ENCODE measurements around the gene PSMA6. TPM values are rescaled to one million over a fixed set of nuclear protein-coding genes. Genes with fewer than 3 reads are reported as not detected.
"Not testable (repeated sequence)": the region's sequence is repeated elsewhere in the genome, so short reads cannot be mapped to it uniquely, and the experiment has no call there.

The PSMA6 gene
- total RNA-seq, 4 donors from 2014 or later = 62.7 to 175 (median 102) TPM

- intact Hi-C loops (cut with DNase I; ENCODE audit: low total_unique reads) = no loop called here
- 67 to 71% methylated on average over 4 of the region's 4 CpGs for WGBS, 2 donors
- no peak overlapping the region for H3K4me3 ChIP-seq (ENCODE audit: low read depth, poor library complexity, severe bottlenecking)
- no peak for TF ChIP-seq CTCF (IDR thresholded peaks at IDR 0.05)
- TF ChIP-seq POLR2A (IDR thresholded peaks at IDR 0.05) = no peak
- DNase-seq (ENCODE audit: low spot score in 2 of 2) = no peak
Observed at GRCh38 chr14:35247777-35248475, 44.3 kb upstream of the PSMA6 start.

GRCh38 chr14:35248476-35248788 is 43.8 kb upstream of the PSMA6 start:
- no peak for TF ChIP-seq CTCF (IDR thresholded peaks at IDR 0.05)
- TF ChIP-seq POLR2A (IDR thresholded peaks at IDR 0.05) = no peak
- intact Hi-C loops (cut with DNase I; ENCODE audit: low total_unique reads) = no loop called here
- DNase-seq (ENCODE audit: low spot score in 2 of 2) = no peak
- H3K4me3 ChIP-seq (ENCODE audit: low read depth, poor library complexity, severe bottlenecking) = no peak overlapping the region

- intact Hi-C loops (cut with DNase I; ENCODE audit: low total_unique reads) = no loop called here
- no peak for DNase-seq (ENCODE audit: low spot score in 2 of 2)
- WGBS, 2 donors = 81 to 89% methylated on average over 4 of the region's 4 CpGs
- no peak overlapping the region for H3K4me3 ChIP-seq (ENCODE audit: low read depth, poor library complexity, severe bottlenecking)
- TF ChIP-seq CTCF (IDR thresholded peaks at IDR 0.05) (no peak), POLR2A (IDR thresholded peaks at IDR 0.05) (no peak)
Observed at GRCh38 chr14:35250319-35250718, 41.9 kb upstream of the PSMA6 start.

GRCh38 chr14:35252451-35252868 is 39.7 kb upstream of the PSMA6 start:
- intact Hi-C loops (cut with DNase I; ENCODE audit: low total_unique reads) = no loop called here
- no peak overlapping the region for H3K4me3 ChIP-seq (ENCODE audit: low read depth, poor library complexity, severe bottlenecking)
- TF ChIP-seq CTCF (IDR thresholded peaks at IDR 0.05) (no peak), POLR2A (IDR thresholded peaks at IDR 0.05) (no peak)
- DNase-seq (ENCODE audit: low spot score in 2 of 2) = no peak
- WGBS, 2 donors = 60 to 77% methylated on average over 1 of the region's 1 CpG

GRCh38 chr14:35253056-35253455 is 39.1 kb upstream of the PSMA6 start:
- WGBS, 2 donors = 97 to 98% methylated on average over 3 of the region's 3 CpGs
- H3K4me3 ChIP-seq (ENCODE audit: low read depth, poor library complexity, severe bottlenecking); intact Hi-C loops (cut with DNase I; ENCODE audit: low total_unique reads); DNase-seq (ENCODE audit: low spot score in 2 of 2): not testable (repeated sequence)

- DNase-seq (ENCODE audit: low spot score in 2 of 2); H3K4me3 ChIP-seq (ENCODE audit: low read depth, poor library complexity, severe bottlenecking); intact Hi-C loops (cut with DNase I; ENCODE audit: low total_unique reads): not testable (repeated sequence)
- 93 to 95% methylated on average over 7 of the region's 7 CpGs for WGBS, 2 donors
Observed at GRCh38 chr14:35254034-35254622, 38.1 kb upstream of the PSMA6 start.

- DNase-seq (ENCODE audit: low spot score in 2 of 2) = no peak
Observed at GRCh38 chr14:35254736-35255135, 37.4 kb upstream of the PSMA6 start.

More at GRCh38 chr14:35254736-35255135, 37.4 kb upstream of the PSMA6 start:
- TF ChIP-seq CTCF (IDR thresholded peaks at IDR 0.05) (no peak), POLR2A (IDR thresholded peaks at IDR 0.05) (no peak)
- H3K4me3 ChIP-seq (ENCODE audit: low read depth, poor library complexity, severe bottlenecking) = no peak overlapping the region
- intact Hi-C loops (cut with DNase I; ENCODE audit: low total_unique reads) = no loop called here
- WGBS, 2 donors = 51 to 58% methylated on average over 2 of the region's 2 CpGs
